H54 (cell line): ENCODE results near the gene CRMP1.

Experiments used
- DNase-seq: peaks from one replicate; pipeline ENCODE4 v3.0.0; 2011; ENCODE audit warnings: low spot score, mixed read lengths; ENCODE audit not compliant: insufficient read length
- FAIRE-seq: peaks from 3 replicates; lab custom pipeline; 2011; peaks lifted over from hg19 to GRCh38; lab: Jason Lieb, UNC
- POLR2A ChIP-seq: IDR thresholded peaks from 2 replicates; pipeline ENCODE4 v1.6.1; 2011; ENCODE audit warnings: low read depth, mild to moderate bottlenecking, low read length

The CRMP1 gene

GRCh38 chr4:5908876-5909427 is 16.1 kb upstream of the CRMP1 start:
- FAIRE-seq, result no peak
- no peak for TF ChIP-seq POLR2A
- no peak for DNase-seq

DNA sequence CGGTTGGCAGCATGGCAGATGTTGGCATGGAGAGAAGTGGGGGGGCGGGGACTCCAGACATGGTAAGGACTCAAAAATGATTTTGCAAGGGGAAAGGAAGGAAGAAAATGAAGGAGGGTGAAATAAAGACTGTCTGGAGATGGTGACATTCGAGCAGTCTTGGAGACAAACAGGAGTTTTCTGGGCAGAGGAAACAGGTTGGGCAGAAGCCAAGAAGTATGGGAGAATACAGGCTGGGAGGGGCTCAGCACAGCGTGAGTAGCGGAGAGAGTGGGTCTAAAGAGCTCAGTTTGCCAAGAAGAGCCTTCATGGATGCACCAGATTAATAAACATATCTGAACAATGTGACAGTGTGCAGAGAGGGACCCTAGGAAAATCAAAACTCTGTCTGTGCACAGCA is 13.3 kb upstream of the CRMP1 start:
- DNase-seq (no peak), FAIRE-seq (no peak)
- no peak for TF ChIP-seq POLR2A

DNA sequence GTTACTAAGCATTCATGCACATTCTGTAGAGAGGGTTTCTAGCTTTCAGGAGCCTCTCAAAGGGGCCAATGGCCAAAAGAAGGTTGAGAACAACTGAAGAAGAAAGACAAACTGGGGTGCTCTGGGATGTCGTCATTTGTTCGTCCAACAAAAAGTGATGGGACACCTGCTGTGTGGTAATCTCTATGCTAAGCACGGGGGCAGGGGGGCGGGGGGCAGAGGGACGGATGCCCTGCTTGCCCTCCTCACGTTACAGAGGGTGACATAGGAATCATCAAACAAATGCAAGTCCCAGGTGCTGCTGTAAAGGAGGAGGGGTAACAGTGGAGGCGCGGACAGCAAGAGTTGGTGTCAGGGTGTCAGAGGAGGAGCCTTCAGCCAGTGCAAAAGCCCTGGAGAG is 12.8 kb upstream of the CRMP1 start:
- FAIRE-seq (no peak), DNase-seq (no peak)
- TF ChIP-seq POLR2A, result no peak

GRCh38 chr4:5900844-5901243 is 8.0 kb upstream of the CRMP1 start:
- TF ChIP-seq POLR2A, result no peak
- no peak for DNase-seq

GRCh38 chr4:5899881-5900280 is 7.0 kb upstream of the CRMP1 start:
- DNase-seq, result no peak
- TF ChIP-seq POLR2A, result no peak
- FAIRE-seq, result no peak

More at GRCh38 chr4:5900844-5901243, 8.0 kb upstream of the CRMP1 start:
- FAIRE-seq, result no peak

DNA sequence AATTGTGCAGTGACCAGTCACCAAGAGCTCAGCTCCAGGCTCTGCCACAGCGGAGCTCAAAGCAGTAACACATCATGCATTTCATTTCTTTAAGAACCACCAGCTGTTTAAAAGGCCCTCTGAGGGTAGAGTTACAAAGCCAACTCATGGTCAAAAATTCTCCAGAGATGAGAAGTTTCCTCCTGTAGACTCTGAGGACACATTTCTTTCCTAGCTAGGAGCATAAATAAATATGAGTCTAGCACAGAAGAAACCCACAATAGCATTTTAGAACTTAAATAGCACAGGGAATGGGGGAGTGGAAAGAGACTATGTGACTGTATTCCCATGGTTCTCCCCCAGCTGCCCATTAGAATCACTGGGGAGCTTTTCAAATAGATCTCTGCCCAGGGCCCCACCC is 6.5 kb upstream of the CRMP1 start:
- FAIRE-seq, result no peak
- DNase-seq, result no peak
- no peak for TF ChIP-seq POLR2A

DNA sequence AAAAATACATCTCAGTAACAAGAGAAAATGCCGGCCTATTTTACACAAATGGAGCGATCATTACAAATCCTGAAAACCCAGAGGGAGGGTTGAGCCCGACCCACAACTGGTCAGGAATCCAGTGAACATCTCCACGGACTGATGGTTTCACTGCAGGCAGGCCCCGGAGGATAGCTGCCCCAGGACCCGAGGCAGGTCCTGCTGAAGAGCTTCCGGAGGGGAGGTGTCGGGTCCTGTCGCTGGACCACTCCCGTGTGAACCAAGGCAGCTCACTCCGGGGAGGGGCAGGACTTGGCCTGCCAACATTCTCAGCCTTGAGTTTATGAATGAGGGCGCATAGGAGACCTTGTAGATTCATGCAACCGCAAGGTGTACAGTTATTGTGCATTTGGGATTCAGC is 4.8 kb upstream of the CRMP1 start:
- TF ChIP-seq POLR2A, result no peak
- DNase-seq, result no peak
- FAIRE-seq, result no peak

GRCh38 chr4:5895287-5895686 is 2.4 kb upstream of the CRMP1 start:
- DNase-seq, result no peak
- no peak for TF ChIP-seq POLR2A
- FAIRE-seq, result no peak

- DNase-seq, result no peak
- FAIRE-seq, result no peak
- no peak for TF ChIP-seq POLR2A
Measured at GRCh38 chr4:5894266-5894665, 1.4 kb upstream of the CRMP1 start.

GRCh38 chr4:5893591-5893990 is 705 bp upstream of the CRMP1 start:
- TF ChIP-seq POLR2A, result no peak
- no peak for DNase-seq
- no peak for FAIRE-seq

GRCh38 chr4:5892323-5893003 is 423 bp downstream of the CRMP1 start:
- no peak for FAIRE-seq
- DNase-seq, result no peak
- no peak for TF ChIP-seq POLR2A

GRCh38 chr4:5891563-5892322 is 1.1 kb downstream of the CRMP1 start:
- FAIRE-seq (no peak), DNase-seq (no peak)
- no peak for TF ChIP-seq POLR2A

DNA sequence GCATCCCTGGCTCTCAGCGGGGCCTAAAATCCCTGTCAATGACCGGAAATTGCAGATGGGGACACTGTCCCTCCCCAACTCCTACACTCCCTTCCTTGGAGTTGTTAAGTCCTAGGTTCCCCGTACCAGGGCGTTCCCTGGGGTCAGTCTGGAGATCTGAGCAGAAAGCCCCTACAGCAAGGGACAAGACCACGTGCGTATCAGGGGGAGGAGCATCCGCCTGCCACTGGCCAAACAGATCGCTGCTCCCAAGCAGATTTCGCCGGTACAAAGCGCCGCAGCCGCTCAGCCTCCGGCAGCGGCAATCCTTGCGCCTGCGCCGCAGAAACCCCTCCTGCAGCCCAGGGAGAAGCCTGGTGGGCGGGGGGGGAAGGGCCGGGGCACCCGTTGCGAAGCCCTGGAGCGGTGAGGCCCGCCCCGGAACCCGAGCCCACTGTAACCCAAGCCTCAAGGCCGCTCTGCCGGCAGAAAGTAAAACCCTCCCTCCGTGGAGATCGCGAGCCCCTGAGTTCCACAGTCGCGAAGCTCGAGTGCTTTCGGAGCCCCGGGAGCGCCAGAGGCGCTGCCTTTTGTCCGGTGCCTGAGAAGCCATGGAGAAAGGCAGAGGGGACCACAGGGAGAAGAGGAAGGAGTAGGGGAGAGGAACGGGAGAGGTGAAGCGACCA is 2.7 kb downstream of the CRMP1 start:
- DNase-seq (no peak), FAIRE-seq (no peak)

DNA sequence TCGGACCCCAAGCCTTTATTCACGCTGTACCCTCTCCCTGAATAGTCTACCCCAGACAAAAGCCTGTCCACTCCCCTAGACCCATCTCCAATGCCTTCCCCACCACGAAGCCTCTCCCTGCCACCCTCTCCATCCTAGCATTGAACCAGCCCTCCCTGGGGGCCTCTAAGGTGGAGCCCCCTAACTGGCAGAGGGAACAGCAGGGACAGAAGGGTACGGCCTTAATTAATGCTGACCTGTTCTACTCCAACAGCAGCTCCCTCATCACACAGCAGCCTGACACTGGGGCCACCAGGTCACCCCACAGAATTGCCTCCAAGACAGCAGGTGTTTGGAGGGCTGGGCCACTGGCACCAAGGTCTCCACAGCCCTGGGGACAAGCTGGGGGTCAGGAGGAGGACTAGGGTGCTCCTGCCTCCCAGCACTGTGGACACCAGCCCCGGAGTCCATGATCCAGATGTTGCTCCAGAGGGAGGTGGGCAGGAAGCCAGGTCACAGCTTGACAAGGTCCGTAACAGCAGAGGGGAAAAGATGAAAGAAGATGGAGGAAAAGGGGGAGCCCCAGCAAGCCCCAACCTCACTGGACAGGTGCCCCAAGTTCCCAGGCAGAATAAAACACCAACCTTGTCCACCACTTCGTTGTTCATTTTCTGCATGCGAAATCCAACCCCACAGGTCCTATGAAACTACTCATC is 3.7 kb downstream of the CRMP1 start:
- TF ChIP-seq POLR2A, result no peak
- DNase-seq (no peak), FAIRE-seq (no peak)

More for the DNA sequence above, 2.7 kb downstream of the CRMP1 start:
- no peak for TF ChIP-seq POLR2A
